Measurements from ENCODE around the gene SCYGR3. TPM values are rescaled to one million over a fixed set of nuclear protein-coding genes. Genes with fewer than 3 reads are reported as not detected.

SCYGR3 gene
- total RNA-seq (ENCODE audit: unreplicated experiment), result not detected
- long read RNA-seq, result 0 reads

DNA sequence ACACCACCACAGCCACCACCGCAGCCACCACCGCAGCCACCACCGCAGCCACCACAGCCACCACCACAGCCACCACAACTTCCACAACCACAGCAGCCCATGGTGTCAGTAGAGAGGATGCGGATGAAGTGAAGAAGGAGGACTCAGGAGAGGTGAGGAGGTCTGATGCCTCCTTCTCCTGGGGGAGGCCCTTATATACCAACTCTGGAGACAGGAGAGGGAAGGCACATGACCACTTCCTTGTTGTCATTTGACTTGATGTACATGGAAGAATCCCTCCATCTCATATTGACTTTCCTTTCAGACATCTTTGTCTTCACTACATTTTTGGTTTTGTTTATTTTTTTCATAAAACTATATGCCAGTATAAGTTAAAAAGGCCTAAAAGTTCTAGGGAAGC lies at the start of gene SCYGR3:
TSS of gene SCYGR3 (minus strand) at position 101 of the 400 bp plus-strand sequence. CDS start at position 101, 0 bp downstream.
- H3K27ac Mint-ChIP-seq (ENCODE audit: unreplicated experiment), result no peak within 1 kb of the TSS
- H3K9me3 Mint-ChIP-seq (ENCODE audit: unreplicated experiment), result no peaks in the 10 kb centered on the region

GRCh38 chr2:227661827-227662226 lies 47.2 kb upstream of the SCYGR3 start:
- no peak overlapping the region for H3K27ac Mint-ChIP-seq (ENCODE audit: unreplicated experiment)
- peaks cover 4% of the 10 kb centered on the region for H3K4me1 Mint-ChIP-seq (ENCODE audit: unreplicated experiment)
- no peaks in the 10 kb centered on the region for H3K27me3 Mint-ChIP-seq (ENCODE audit: unreplicated experiment)

More for the DNA sequence above, at the start of gene SCYGR3:
- TF ChIP-seq CTCF (IDR thresholded peaks at IDR 0.05; ENCODE audit: unreplicated experiment), result no peak
- peaks cover 5% of the 10 kb centered on the region for H3K4me1 Mint-ChIP-seq (ENCODE audit: unreplicated experiment)
- no peak for DNase-seq (ENCODE audit: low spot score)
- H3K36me3 Mint-ChIP-seq (ENCODE audit: low read depth, unreplicated experiment), result no peaks in the 10 kb centered on the region
- H3K4me3 Mint-ChIP-seq (ENCODE audit: unreplicated experiment), result no peak within 1 kb of the TSS
- H3K27me3 Mint-ChIP-seq (ENCODE audit: unreplicated experiment), result no peaks in the 10 kb centered on the region

DNA sequence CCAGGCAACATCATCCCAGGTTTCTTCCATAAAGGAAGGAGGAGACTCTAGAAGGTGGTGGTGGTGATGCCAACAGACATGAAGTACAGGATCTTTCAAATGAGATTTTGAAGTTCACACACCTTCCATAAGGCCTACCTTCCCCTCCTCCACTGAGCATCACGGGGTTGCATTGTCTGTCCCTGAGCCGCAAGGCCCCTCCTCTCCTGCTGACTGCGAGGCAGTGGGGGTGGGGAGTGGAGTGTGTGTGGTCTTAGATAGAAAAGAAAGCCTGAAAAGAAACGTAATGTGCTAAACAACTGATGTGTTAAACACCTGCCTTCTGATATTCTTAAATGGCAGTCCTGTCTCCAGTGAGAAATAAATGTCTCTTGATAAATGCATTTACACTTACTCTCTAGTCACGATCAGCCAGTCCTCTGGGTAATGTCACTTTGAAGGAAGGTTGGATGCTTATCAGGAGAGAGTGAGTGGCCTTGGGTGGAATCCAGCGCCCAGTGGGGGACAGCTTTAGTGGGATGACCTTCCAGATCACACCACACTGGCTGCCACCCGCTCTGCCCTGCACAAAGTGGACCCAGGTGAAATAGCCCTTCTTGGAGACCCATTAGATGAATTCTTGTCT lies 46.5 kb upstream of the SCYGR3 start:
- no peaks in the 10 kb centered on the region for H3K9me3 Mint-ChIP-seq (ENCODE audit: unreplicated experiment)
- no peak for DNase-seq (ENCODE audit: low spot score)
- no peak overlapping the region for H3K27ac Mint-ChIP-seq (ENCODE audit: unreplicated experiment)
- peaks cover 4% of the 10 kb centered on the region for H3K4me1 Mint-ChIP-seq (ENCODE audit: unreplicated experiment)
- no peak for TF ChIP-seq CTCF (IDR thresholded peaks at IDR 0.05; ENCODE audit: unreplicated experiment)
- no peaks in the 10 kb centered on the region for H3K36me3 Mint-ChIP-seq (ENCODE audit: low read depth, unreplicated experiment)
- no peak overlapping the region for H3K4me3 Mint-ChIP-seq (ENCODE audit: unreplicated experiment)
- no peaks in the 10 kb centered on the region for H3K27me3 Mint-ChIP-seq (ENCODE audit: unreplicated experiment)

More at GRCh38 chr2:227661827-227662226, 47.2 kb upstream of the SCYGR3 start:
- no peaks in the 10 kb centered on the region for H3K36me3 Mint-ChIP-seq (ENCODE audit: low read depth, unreplicated experiment)
- H3K4me3 Mint-ChIP-seq (ENCODE audit: unreplicated experiment), result no peak overlapping the region
- no peaks in the 10 kb centered on the region for H3K9me3 Mint-ChIP-seq (ENCODE audit: unreplicated experiment)
- no peak for TF ChIP-seq CTCF (IDR thresholded peaks at IDR 0.05; ENCODE audit: unreplicated experiment)
- no peak for DNase-seq (ENCODE audit: low spot score)

- DNase-seq (ENCODE audit: low spot score), result no peak
- H3K27me3 Mint-ChIP-seq (ENCODE audit: unreplicated experiment), result no peaks in the 10 kb centered on the region
These were observed 42.7 kb upstream of the SCYGR3 start for GRCh38 chr2:227657199-227657845.

More at GRCh38 chr2:227657199-227657845, 42.7 kb upstream of the SCYGR3 start:
- Mint-ChIP-seq H3K36me3 (ENCODE audit: low read depth, unreplicated experiment) (no peaks in the 10 kb centered on the region), H3K4me1 (ENCODE audit: unreplicated experiment) (peaks cover 4% of the 10 kb centered on the region), H3K4me3 (ENCODE audit: unreplicated experiment) (no peak overlapping the region), H3K9me3 (ENCODE audit: unreplicated experiment) (no peaks in the 10 kb centered on the region), H3K27ac (ENCODE audit: unreplicated experiment) (no peak overlapping the region)
- TF ChIP-seq CTCF (IDR thresholded peaks at IDR 0.05; ENCODE audit: unreplicated experiment), result no peak

All from endothelial cell (in vitro differentiated cells).